ENCODE data around the gene RETN. TPM values are rescaled to one million over a fixed set of nuclear protein-coding genes. Genes with fewer than 3 reads are reported as not detected.

RETN gene
- total RNA-seq, 1 experiment from 2014 or later = not detected

- H3K9me3 ChIP-seq (ENCODE audit: control insufficient read depth, insufficient read depth, low read depth, low read length) = no peaks in the 10 kb centered on the region
- ATAC-seq (no peak), DNase-seq (ENCODE audit: low read depth, low spot score) (no peak)
- no peaks in the 10 kb centered on the region for H3K4me1 ChIP-seq (ENCODE audit: control insufficient read depth, insufficient read depth, low read length)
- no TSS peak for BruUV-seq (replicated peaks)
- TF ChIP-seq SIN3A (IDR thresholded peaks at IDR 0.05; ENCODE audit: borderline replicate concordance, insufficient read depth, low read depth, low read length) = no peak
- TF ChIP-seq, protein P1, sequence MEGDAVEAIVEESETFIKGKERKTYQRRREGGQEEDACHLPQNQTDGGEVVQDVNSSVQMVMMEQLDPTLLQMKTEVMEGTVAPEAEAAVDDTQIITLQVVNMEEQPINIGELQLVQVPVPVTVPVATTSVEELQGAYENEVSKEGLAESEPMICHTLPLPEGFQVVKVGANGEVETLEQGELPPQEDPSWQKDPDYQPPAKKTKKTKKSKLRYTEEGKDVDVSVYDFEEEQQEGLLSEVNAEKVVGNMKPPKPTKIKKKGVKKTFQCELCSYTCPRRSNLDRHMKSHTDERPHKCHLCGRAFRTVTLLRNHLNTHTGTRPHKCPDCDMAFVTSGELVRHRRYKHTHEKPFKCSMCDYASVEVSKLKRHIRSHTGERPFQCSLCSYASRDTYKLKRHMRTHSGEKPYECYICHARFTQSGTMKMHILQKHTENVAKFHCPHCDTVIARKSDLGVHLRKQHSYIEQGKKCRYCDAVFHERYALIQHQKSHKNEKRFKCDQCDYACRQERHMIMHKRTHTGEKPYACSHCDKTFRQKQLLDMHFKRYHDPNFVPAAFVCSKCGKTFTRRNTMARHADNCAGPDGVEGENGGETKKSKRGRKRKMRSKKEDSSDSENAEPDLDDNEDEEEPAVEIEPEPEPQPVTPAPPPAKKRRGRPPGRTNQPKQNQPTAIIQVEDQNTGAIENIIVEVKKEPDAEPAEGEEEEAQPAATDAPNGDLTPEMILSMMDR (IDR thresholded peaks at IDR 0.05) = no peak
- no peak for TF ChIP-seq TCF7L2 (IDR thresholded peaks at IDR 0.05; ENCODE audit: low read depth, low read length)
- no peak for TF ChIP-seq POLR2AphosphoS5 (IDR thresholded peaks at IDR 0.05; ENCODE audit: low read depth, low read length)
- TF ChIP-seq, protein P2, sequence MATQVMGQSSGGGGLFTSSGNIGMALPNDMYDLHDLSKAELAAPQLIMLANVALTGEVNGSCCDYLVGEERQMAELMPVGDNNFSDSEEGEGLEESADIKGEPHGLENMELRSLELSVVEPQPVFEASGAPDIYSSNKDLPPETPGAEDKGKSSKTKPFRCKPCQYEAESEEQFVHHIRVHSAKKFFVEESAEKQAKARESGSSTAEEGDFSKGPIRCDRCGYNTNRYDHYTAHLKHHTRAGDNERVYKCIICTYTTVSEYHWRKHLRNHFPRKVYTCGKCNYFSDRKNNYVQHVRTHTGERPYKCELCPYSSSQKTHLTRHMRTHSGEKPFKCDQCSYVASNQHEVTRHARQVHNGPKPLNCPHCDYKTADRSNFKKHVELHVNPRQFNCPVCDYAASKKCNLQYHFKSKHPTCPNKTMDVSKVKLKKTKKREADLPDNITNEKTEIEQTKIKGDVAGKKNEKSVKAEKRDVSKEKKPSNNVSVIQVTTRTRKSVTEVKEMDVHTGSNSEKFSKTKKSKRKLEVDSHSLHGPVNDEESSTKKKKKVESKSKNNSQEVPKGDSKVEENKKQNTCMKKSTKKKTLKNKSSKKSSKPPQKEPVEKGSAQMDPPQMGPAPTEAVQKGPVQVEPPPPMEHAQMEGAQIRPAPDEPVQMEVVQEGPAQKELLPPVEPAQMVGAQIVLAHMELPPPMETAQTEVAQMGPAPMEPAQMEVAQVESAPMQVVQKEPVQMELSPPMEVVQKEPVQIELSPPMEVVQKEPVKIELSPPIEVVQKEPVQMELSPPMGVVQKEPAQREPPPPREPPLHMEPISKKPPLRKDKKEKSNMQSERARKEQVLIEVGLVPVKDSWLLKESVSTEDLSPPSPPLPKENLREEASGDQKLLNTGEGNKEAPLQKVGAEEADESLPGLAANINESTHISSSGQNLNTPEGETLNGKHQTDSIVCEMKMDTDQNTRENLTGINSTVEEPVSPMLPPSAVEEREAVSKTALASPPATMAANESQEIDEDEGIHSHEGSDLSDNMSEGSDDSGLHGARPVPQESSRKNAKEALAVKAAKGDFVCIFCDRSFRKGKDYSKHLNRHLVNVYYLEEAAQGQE (IDR thresholded peaks at IDR 0.05; ENCODE audit: insufficient read depth in 1 of 2, low read depth in 2 of 2, low read length in 1 of 2) = no peak
- no peak overlapping the region for H3K27ac ChIP-seq (ENCODE audit: low read length)
- CTCF ChIA-PET = interaction anchor here (0.5 kb wide), 2 partner anchors 131 to 742 kb away, joined by 5 to 7 read pairs; no protein-coding TSS in a partner anchor
- intact Hi-C loops (cut with micrococcal nuclease; ENCODE audit: unreplicated experiment) = no loop called here
- POLR2A ChIA-PET = no interaction called here
- H3K4me3 ChIP-seq (ENCODE audit: low read depth in 2 of 2, low read length in 2 of 2) = no peak overlapping the region
- H3K36me3 ChIP-seq (ENCODE audit: control insufficient read depth, insufficient read depth, low read length) = no peaks in the 10 kb centered on the region
- in situ Hi-C loops (cut with HindIII; ENCODE audit: low pct_unique_long_range_greater_than_20kb, low sequenced_read_pairs) = no loop called here
- H3K27me3 ChIP-seq (ENCODE audit: control insufficient read depth, insufficient read depth, low read length) = no peaks in the 10 kb centered on the region
Measured at GRCh38 chr19:7706955-7707456, 38.2 kb downstream of the RETN start.

- H3K9me3 ChIP-seq (ENCODE audit: control insufficient read depth, insufficient read depth, low read depth, low read length) = no peaks in the 10 kb centered on the region
- H3K4me1 ChIP-seq (ENCODE audit: control insufficient read depth, insufficient read depth, low read length) = no peaks in the 10 kb centered on the region
- no peak overlapping the region for H3K4me3 ChIP-seq (ENCODE audit: low read depth in 2 of 2, low read length in 2 of 2)
- in situ Hi-C loops (cut with HindIII; ENCODE audit: low pct_unique_long_range_greater_than_20kb, low sequenced_read_pairs) = no loop called here
- POLR2A ChIA-PET = no interaction called here
- no TSS peak for BruUV-seq (replicated peaks)
- CTCF ChIA-PET = no interaction called here
- no peaks in the 10 kb centered on the region for H3K36me3 ChIP-seq (ENCODE audit: control insufficient read depth, insufficient read depth, low read length)
- DNase-seq (ENCODE audit: low read depth, low spot score) (no peak), ATAC-seq (no peak)
- intact Hi-C loops (cut with micrococcal nuclease; ENCODE audit: unreplicated experiment) = no loop called here
- no peaks in the 10 kb centered on the region for H3K27me3 ChIP-seq (ENCODE audit: control insufficient read depth, insufficient read depth, low read length)
- H3K27ac ChIP-seq (ENCODE audit: low read length) = no peak overlapping the region
- TF ChIP-seq TCF7L2 (IDR thresholded peaks at IDR 0.05; ENCODE audit: low read depth, low read length) (no peak), SIN3A (IDR thresholded peaks at IDR 0.05; ENCODE audit: borderline replicate concordance, insufficient read depth, low read depth, low read length) (no peak), POLR2AphosphoS5 (IDR thresholded peaks at IDR 0.05; ENCODE audit: low read depth, low read length) (no peak)
- TF ChIP-seq, protein P2 (IDR thresholded peaks at IDR 0.05; ENCODE audit: insufficient read depth in 1 of 2, low read depth in 2 of 2, low read length in 1 of 2) = no peak
- TF ChIP-seq, protein P1 (IDR thresholded peaks at IDR 0.05) = no peak
Measured at GRCh38 chr19:7709932-7710460, 41.1 kb downstream of the RETN start.
